Measurements from ENCODE around the gene IGFN1.

DNA sequence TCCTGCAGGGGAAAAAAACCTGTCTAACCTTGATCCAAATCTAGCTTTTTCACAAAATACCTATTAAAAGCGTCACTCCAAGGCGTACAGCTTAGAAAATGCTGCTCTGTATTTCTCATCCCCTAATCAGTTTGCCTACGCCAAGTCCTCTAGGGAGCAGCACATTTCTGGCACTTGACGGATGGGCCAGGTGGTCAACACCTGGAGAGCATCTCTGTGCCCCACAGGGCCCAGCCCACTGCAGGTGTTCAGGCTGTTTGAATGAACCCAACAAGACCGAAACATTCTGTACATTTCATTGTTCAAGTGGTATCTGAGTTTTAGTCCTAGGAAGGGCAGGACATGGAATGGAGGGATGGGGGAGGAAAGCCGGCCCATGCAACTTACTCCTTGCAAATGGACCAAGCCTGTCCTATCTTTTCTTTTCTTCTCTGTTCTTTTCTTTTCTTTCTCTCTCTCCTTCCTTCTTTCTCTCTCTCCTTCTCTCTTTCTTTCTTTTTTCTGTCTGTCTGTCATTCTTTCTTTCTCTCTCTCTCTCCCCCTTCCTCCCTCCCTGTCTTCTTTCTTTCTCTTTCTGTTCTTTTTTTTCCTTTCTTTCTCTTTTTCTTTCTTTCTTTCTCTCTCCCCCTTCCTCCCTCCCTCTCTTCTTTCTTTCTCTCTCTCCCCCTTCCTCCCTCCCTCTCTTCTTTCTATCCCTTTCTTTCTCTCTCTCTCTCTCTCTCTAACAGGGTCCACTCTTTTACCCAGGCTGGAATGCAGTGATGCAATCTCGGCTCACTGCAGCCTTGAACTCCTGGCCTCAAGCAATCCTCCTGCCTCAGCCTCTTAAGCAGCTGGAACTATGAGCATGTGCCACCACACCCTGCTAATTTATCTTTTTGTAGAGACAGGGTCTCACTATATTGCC lies 29.1 kb downstream of the IGFN1 start:
- TF ChIP-seq POLR2A (IDR thresholded peaks at IDR 0.05; ENCODE audit: low read length) (no peak), GATA1 (IDR thresholded peaks at IDR 0.05; ENCODE audit: low read depth, low read length) (no peak)

Measured in erythroblast (primary cell).